A549 (cell line): ENCODE measurements around the gene SLC11A2. TPM values are rescaled to one million over a fixed set of nuclear protein-coding genes. Genes with fewer than 3 reads are reported as not detected.

ENCODE experiments used
- ATAC-seq, 2 experiments: fragments of 200-7000 bp in 1 of 2; fragments of >200 bp in 1 of 2; cut with Nextera tagmentation in 1 of 2; cut with Tn5 transposase in 1 of 2; 3 replicates each; pipeline versions ENCODE4 v1.8.0 to v1.9.1; 2018 to 2020; ENCODE audit warnings: mild to moderate bottlenecking in 1 of 2, moderate library complexity in 1 of 2
- CTCF ChIA-PET: fragments of 300-600 bp; sonication (Branson Sonifier 250); formaldehyde crosslinking; extraction: SDS; loops from one replicate; lab custom pipeline; 2021; ENCODE audit warnings: antibody characterized with exemption, inconsistent platforms; lab: Yijun Ruan, JAX
- POLR2A ChIA-PET: fragments of 350-600 bp; formaldehyde crosslinking; extraction: SDS; loops from one replicate; lab custom pipeline; 2021; ENCODE audit warnings: antibody characterized with exemption, inconsistent platforms; lab: Yijun Ruan, JAX
- DNase-seq, 2 experiments: peaks; one replicate each; pipeline versions ENCODE4 v3.0.0 to v3.0.0-alpha.2; 2011 to 2016; ENCODE audit warnings: low read depth in 1 of 2, low spot score in 1 of 2
- FAIRE-seq: peaks from 2 replicates; lab custom pipeline; 2011; peaks lifted over from hg19 to GRCh38; lab: Jason Lieb, UNC
- H3K27ac ChIP-seq, 2 experiments: fragments of >200 bp; sonication (Bioruptor Twin); formaldehyde crosslinking; 3 replicates each; pipeline ENCODE4 v1.5.1; 2016 to 2017
- H3K4me1 ChIP-seq: fragments of >200 bp; sonication (Bioruptor Twin); formaldehyde crosslinking; 3 replicates; pipeline ENCODE4 v1.6.1; 2016
- H3K4me2 ChIP-seq: fragments of >200 bp; sonication (Bioruptor Twin); formaldehyde crosslinking; 3 replicates; pipeline ENCODE4 v1.6.1; 2016
- H3K4me3 ChIP-seq: fragments of >200 bp; sonication (Bioruptor Twin); formaldehyde crosslinking; 3 replicates; pipeline ENCODE4 v1.5.1; 2016
- H3K9me3 ChIP-seq: fragments of >200 bp; sonication (Bioruptor Twin); formaldehyde crosslinking; 3 replicates; pipeline ENCODE4 v1.6.1; 2016
- BCL3 ChIP-seq: fragments of >200 bp; sonication (Bioruptor Twin); formaldehyde crosslinking; IDR thresholded peaks from 3 replicates; pipeline ENCODE4 v1.6.1; 2016
- CHD4 ChIP-seq: fragments of 200-600 bp; sonication (generic); IDR thresholded peaks from 2 replicates; pipeline ENCODE4 v1.6.1; 2016; ENCODE audit warnings: antibody characterized with exemption, mild to moderate bottlenecking, borderline replicate concordance
- CTCF ChIP-seq: fragments of >200 bp; sonication (Bioruptor Twin); formaldehyde crosslinking; IDR thresholded peaks from 3 replicates; pipeline ENCODE4 v1.5.1; 2016
- EHMT2 ChIP-seq: fragments of 200-600 bp; sonication (generic); IDR thresholded peaks from 2 replicates; pipeline ENCODE4 v1.6.1; 2016; ENCODE audit warnings: antibody characterized with exemption, low read depth, mild to moderate bottlenecking, moderate library complexity
- GATA3 ChIP-seq: IDR thresholded peaks from 2 replicates; pipeline ENCODE4 v1.6.1; 2012; ENCODE audit warnings: borderline replicate concordance
- HDAC2 ChIP-seq: fragments of 200-600 bp; sonication (generic); IDR thresholded peaks from 2 replicates; pipeline ENCODE4 v1.6.1; 2016
- HEYL ChIP-seq: fragments of 250-450 bp; sonication (Bioruptor Pico); IDR thresholded peaks from 2 replicates; pipeline ENCODE4 v1.8.0; 2021; ENCODE audit warnings: mild to moderate bottlenecking, moderate library complexity
- MYC ChIP-seq: IDR thresholded peaks from 2 replicates; pipeline ENCODE4 v1.6.1; 2012; ENCODE audit warnings: mild to moderate bottlenecking, inconsistent platforms, low read length, improper control_type of control experiment, borderline replicate concordance
- NFE2L2 ChIP-seq: fragments of 150-350 bp; conservative IDR thresholded peaks from 2 replicates; pipeline ENCODE4 v1.6.1; 2014; ENCODE audit warnings: low read length
- POLR2A ChIP-seq: IDR thresholded peaks from 2 replicates; pipeline ENCODE4 v1.6.1; 2012; ENCODE audit warnings: mild to moderate bottlenecking, low read length
- REST ChIP-seq: fragments of 200-600 bp; sonication (generic); IDR thresholded peaks from 2 replicates; pipeline ENCODE4 v1.6.1; 2016; ENCODE audit warnings: antibody characterized with exemption, mild to moderate bottlenecking, moderate library complexity
- RFX5 ChIP-seq: fragments of 450-650 bp; IDR thresholded peaks from 2 replicates; pipeline ENCODE4 v1.7.1; 2014; ENCODE audit warnings: antibody characterized with exemption, mild to moderate bottlenecking, moderate library complexity
- WGBS: methylation state at CpG from one replicate; pipeline ENCODE4 v1.1.6; 2017; ENCODE audit errors: missing lambda C conversion rate; 5-methylcytosine and 5-hydroxymethylcytosine counted together
- polyA plus RNA-seq, 4 experiments: library from polyadenylated mRNA; depleted of rRNA in 3 of 4; stranded (reverse); fragments of >200 nt; fragmentation: RNase III in 1 of 4; extraction: RNeasy Plus Mini Kit Qiagen cat#74134 plus additional on column Dnase treatment in 1 of 4; gene quantifications; 2 replicates in 3 of 4; 3 replicates in 1 of 4; pipeline ENCODE4 v1.2.3, GENCODE V29; 2011 to 2017
- TF ChIP-seq, protein P1 (sequence below): fragments of 150-350 bp; IDR thresholded peaks from 2 replicates; pipeline ENCODE4 v1.6.1; 2014; ENCODE audit warnings: low read depth, mild to moderate bottlenecking, low read length
- TF ChIP-seq, protein P2 (sequence below): fragments of 450-650 bp; IDR thresholded peaks from 2 replicates; pipeline ENCODE4 v1.6.1; 2014; ENCODE audit warnings: antibody characterized with exemption

The SLC11A2 gene
- polyA plus RNA-seq, 2 of the 4 experiments (the other 2 are of a cell fraction), result 30.8 to 80.7 TPM

- TF ChIP-seq HDAC2 (no peak), POLR2A (no peak), MYC (no peak), CTCF (no peak)
- TF ChIP-seq, protein P1, sequence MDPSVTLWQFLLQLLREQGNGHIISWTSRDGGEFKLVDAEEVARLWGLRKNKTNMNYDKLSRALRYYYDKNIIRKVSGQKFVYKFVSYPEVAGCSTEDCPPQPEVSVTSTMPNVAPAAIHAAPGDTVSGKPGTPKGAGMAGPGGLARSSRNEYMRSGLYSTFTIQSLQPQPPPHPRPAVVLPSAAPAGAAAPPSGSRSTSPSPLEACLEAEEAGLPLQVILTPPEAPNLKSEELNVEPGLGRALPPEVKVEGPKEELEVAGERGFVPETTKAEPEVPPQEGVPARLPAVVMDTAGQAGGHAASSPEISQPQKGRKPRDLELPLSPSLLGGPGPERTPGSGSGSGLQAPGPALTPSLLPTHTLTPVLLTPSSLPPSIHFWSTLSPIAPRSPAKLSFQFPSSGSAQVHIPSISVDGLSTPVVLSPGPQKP, result no peak
- Histone ChIP-seq H3K4me2 (no peak overlapping the region), H3K9me3 (no peaks in the 10 kb centered on the region), H3K27ac (no peak overlapping the region), H3K4me3 (no peak overlapping the region), H3K4me1 (peaks cover 10% of the 10 kb centered on the region; the same call in 1 of the 3 replicates)
- FAIRE-seq, result no peak
- 65% methylated on average over 9 of the region's 9 CpGs for WGBS
- ATAC-seq, result no peak
- no peak for DNase-seq
- ChIA-PET CTCF (no interaction called here), POLR2A (no interaction called here)
These were observed 89.2 kb downstream of the SLC11A2 start for GRCh38 chr12:50936821-50937530.

GRCh38 chr12:50934981-50935807, 91.0 kb downstream of the SLC11A2 start:
- ATAC-seq, result no peak
- no peak for DNase-seq
- peak overlapping the region; percentile 31 for H3K4me2 ChIP-seq
- TF ChIP-seq HDAC2 (no peak), RFX5 (no peak), HEYL (CRISPR knock-in tag) (no peak), GATA3 (no peak), NFE2L2 (no peak), BCL3 (no peak), EHMT2 (no peak), MYC (no peak), CHD4 (no peak), REST (no peak)
- TF ChIP-seq, protein P2, sequence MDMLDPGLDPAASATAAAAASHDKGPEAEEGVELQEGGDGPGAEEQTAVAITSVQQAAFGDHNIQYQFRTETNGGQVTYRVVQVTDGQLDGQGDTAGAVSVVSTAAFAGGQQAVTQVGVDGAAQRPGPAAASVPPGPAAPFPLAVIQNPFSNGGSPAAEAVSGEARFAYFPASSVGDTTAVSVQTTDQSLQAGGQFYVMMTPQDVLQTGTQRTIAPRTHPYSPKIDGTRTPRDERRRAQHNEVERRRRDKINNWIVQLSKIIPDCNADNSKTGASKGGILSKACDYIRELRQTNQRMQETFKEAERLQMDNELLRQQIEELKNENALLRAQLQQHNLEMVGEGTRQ, result no peak
- H3K27ac ChIP-seq, result no peak overlapping the region
- no peaks in the 10 kb centered on the region for H3K9me3 ChIP-seq
- CTCF ChIA-PET, result no interaction called here
- FAIRE-seq, result no peak
- POLR2A ChIA-PET, result interaction anchor here (0.6 kb wide), 1 partner anchor 657 kb away, joined by 3 read pairs; no protein-coding TSS in a partner anchor
- no peak overlapping the region for H3K4me3 ChIP-seq
- WGBS, result 51% methylated on average over 6 of the region's 6 CpGs
- peaks cover 10% of the 10 kb centered on the region; the same call in 1 of the 3 replicates for H3K4me1 ChIP-seq
